NCI-H1417 treated with DMSO at 0.1 percent for 48 hours (cell line): ENCODE results near the gene KCTD13.
A peak's percentile ranks its signal among the peaks of the same experiment; 100 is the strongest.
"Not testable (repeated sequence)": the region's sequence is repeated elsewhere in the genome, so short reads cannot be mapped to it uniquely, and the experiment has no call there.

Experiments
- DNase-seq: peaks from one replicate; lab custom pipeline; 2025; lab: John Stamatoyannopoulos, UW

The KCTD13 gene

GRCh38 chr16:29877266-29877961 is 48.6 kb downstream of the KCTD13 start:
- DNase-seq = no peak

- DNase-seq = no peak
Observed at GRCh38 chr16:29876594-29877249, 49.3 kb downstream of the KCTD13 start.

- DNase-seq = no peak
Observed at GRCh38 chr16:29876217-29876593, 49.8 kb downstream of the KCTD13 start.

DNA sequence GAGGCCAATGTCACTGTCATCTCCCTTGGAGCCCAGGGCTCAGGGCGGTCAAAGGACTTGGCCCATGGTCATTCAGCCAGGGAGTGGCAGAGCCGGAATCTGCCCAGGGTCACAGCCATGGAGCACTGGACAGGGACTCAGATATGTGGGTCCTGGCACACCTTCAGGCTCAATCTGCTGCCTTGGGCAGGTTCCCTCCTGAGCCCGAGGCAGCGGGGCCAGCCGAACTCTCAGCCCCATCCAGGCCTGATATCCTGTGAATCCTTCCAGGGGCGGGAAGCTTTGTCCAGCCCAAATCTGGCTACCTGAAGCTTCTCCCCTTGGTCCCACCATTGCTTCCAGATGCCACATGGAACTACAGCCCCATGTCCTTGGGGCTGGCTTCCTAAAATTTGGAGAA is 50.8 kb downstream of the KCTD13 start:
- no peak for DNase-seq

DNA sequence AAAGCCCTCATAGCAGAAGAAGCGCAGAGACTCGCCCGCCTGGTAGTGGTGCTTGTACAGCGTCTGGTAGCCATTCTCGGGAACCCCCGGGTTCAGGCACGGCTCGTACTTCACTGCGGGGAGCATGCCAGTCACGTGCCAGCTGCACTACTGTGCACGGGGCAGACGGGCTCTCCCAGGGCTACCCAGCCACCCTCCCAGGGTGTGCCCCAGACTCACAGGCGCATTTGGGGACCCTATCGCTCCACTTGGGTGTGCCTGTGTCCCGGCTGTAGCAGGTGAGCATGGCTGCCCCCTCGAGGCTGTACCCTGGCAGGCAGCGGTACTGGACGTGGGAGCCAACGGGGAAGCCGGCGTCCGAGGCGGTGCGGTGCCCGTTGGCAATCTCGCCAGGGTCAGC is 52.7 kb downstream of the KCTD13 start:
- DNase-seq = no peak

DNA sequence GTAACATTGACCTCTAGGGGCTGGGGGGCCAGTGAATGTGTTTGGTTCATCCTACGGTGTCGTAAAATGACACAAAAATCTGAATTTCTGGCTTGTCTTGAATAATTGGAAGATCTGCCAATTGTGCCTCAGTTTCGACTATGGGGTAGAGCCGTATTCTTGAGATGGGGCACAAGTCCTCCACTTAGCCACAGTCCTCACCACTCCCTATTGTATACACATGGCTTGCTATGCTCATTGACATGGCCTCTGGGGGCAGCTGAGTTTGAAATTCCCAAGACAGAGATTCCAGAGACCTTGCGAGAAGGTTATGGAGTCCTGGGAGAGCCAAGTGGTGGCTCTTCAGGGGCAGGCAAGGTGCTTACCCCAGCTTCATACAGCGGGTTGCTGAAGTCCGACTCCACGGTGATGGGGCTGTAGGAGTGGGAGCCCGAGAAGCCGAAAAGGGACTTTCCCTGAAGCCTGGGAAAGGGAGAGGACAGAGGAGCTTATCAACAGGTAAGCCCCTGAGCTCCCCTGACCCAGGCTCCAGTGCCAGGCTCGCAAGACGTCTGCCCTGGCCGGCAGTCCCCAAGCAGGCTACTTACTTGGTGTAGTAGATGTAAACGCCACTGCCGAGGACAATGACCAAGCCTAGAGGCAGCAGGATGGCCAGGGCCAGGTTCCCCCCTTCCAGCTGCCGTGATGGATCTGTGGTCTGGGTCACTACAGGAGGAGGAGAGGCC is 54.0 kb downstream of the KCTD13 start:
- DNase-seq = no peak

DNA sequence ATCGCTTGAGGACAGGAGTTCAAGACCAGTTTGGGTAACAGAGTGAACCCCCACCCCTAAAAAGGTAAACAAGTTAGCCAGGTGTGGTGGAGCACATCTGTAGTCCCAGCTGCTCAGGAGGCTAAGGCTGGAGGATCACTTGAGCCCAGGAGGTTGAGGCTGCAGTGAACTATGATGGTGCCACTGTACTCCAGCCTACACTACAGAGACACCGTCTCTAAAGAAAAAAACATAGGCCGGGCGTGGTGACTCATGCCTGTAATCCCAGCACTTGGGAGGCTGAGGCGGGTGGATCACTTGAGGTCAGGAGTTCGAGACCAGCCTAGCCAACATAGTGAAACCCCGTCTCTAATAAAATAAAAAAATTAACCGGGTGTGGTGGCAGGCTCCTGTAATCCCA is 57.0 kb downstream of the KCTD13 start:
- DNase-seq = not testable (repeated sequence)

DNA sequence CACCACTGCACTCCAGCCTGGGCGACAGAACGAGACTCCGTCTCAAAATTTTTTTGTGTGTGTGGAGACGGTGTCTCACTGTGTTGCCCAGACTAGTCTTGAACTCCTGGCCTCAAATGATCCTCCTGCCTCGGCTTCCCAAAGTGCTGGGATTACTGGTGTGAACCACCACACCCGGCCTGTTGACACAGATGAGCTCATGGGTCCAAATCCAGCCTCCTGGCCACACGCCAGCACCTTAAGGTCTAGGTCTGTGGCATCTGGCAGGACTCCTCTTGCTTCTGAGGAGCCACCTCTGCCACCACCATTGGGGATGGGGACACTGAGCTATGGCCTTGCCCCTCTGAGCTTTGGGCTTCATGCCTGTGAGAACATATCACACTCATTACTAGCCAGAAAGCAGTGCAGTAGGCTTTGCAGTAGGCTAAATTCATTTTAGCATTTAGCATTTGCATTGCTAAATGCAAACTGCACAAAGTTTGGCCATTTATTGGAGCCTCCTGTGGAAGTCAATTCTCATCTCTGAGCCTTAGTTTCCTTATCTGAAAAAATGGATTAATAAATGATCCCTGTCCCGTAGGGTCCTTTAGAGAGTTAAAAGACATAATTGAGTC is 57.5 kb downstream of the KCTD13 start:
- DNase-seq = no peak

- no peak for DNase-seq
Observed at GRCh38 chr16:29864205-29864604, 61.8 kb downstream of the KCTD13 start.

- no peak for DNase-seq
Observed at GRCh38 chr16:29863669-29863984, 62.4 kb downstream of the KCTD13 start.

DNA sequence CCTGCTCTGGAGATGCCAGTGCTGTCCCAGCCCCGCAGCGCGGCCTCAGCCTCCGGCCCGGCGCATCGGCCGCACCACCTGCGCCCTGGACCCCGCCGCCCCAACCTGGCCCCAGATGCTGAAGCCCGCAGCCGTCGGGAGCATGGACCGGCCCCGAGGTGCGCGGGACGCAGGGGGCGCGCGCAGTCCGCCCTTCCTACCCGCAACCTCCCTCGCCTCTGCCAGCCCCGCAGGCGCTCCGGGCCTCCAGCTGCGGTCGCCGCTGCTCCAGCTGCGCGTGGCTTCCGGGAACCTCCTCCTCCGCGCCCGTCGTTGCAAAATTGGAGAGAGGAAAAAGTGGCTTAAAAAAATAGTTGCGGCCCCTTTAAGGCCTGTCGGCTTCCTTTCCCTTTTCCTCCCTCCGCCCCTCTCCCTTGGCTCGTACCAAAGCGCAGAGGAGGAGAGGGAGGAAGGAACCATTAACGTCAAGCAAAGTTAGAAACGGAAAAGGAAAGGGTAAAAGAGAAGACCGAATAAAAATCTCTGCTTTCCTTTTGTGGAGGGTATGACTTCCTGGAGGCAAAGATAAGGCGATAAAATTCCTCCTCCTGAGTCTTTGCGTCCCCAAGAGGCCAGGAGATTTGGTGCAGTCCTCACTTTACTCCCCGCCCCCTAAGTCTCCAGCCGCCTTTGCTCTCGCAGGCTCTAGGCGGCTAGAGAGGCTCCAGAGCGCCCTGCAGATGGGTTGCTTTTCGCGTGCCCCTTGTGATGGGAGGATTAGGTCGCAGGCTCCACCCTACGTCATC is 63.0 kb downstream of the KCTD13 start, which contains the start of gene CDIPT:
Gene CDIPT (minus strand): TSS at position 343 of the 785 bp plus-strand sequence. CDS start 369 bp downstream, outside the sequence.
- DNase-seq = peak; percentile 97

GRCh38 chr16:29862383-29862883 is 63.6 kb downstream of the KCTD13 start:
- DNase-seq = no peak

GRCh38 chr16:29860218-29860617 is 65.8 kb downstream of the KCTD13 start:
- no peak for DNase-seq

DNA sequence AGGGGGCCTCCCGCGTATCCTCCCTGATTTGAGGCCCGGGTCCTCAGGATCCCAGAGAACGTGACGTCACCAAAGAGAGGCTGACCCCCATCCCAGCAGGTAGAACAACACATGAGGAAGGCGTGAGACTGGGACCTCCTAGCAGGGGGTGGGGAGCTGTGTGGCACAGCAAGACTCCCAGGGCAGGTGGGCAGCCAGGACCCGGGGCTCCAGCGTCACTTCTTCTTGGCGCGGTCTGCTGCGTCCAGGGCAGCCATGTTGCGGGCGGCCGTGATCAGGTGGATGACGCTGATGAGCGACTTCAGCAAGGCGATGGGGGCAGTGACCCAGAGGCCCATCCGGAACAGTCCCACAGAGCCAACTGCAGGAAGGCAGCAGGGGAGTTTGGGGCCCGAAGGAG is 67.1 kb downstream of the KCTD13 start:
- DNase-seq = no peak

DNA sequence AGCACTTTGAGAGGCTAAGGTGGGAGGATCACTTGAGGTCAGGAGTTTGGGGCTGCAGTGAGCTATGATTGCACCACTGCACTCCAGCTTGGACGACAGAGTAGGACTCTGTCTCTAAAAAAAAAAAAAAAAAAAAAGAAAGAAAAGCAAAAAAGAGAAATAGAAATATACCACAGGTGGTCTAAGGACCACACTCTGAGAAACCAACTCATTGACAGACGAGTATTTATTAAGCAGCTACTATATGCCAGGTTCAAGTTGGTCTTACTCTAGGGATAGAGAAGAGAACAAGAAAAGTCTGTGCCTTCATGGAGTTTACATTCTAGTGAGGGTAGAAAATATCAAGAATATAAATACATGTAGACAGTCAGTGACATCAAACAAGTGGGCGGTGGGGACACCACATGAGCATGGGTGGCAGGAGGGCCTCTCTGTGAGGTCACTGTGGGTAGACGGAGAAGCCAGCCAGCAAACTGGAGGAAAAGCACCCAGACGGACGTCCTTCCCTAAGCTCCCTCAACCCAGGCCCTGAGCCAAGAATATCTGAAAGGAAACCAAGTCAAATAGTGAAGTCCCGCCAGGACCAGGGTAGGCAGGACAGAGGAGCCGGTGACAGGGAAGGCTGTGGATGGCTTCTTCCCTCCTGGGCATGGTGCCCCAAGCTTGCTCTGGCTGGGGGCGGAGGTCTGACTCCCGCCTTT is 67.7 kb downstream of the KCTD13 start:
- DNase-seq = no peak

DNA sequence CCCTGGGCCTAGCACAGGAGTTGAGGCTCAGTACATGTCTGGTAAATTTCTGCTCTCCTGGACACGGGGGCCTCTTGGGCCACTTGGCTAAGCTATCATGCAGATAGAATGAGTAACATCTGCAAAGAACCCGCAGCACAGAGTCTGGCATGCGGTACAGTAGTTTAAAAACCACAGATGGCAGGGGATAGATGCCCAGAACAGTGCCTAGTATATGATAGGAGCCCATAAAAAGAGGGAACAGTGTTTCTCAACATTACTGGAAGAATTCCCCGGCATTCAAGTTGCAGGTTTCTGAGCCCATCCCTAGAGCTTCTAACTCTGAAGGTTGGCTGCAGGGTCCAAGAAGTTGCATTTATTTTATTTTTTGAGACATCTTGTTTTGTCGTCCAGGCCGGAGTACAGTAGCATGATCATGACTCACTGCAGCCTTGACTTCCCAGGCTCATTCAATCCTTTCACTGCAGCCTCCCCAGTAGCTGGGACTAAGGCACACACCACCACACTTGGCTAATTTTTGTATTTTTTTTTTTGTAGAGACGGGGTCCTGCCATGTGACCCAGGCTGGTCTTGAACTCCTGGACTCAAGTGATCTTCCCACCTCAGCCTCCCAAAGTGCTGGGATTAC is 68.8 kb downstream of the KCTD13 start:
- DNase-seq = no peak
